ENCODE data around the gene PDE3B.
"Not testable (repeated sequence)": the region's sequence is repeated elsewhere in the genome, so short reads cannot be mapped to it uniquely, and the experiment has no call there.

Gene PDE3B

DNA sequence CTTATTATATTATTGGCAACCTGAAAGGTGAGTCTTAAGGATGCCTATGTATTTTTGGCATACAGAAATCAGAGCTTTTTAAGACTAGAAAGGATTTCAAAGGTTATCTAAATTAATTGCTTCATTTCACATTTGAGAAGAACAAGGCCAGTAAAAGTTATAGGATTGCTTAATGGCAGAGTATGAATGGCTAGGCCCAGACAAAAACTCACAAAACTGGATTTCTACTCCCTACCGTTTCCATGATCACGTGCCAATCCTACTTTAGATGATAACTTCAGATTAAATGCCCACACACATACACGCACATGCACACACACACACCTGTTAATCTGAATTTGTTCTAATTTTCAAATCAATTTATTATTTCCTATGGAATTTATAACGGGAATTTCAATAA, 1.8 kb upstream of the PDE3B start:
- no peak for DNase-seq (ENCODE audit: low read depth)

DNA sequence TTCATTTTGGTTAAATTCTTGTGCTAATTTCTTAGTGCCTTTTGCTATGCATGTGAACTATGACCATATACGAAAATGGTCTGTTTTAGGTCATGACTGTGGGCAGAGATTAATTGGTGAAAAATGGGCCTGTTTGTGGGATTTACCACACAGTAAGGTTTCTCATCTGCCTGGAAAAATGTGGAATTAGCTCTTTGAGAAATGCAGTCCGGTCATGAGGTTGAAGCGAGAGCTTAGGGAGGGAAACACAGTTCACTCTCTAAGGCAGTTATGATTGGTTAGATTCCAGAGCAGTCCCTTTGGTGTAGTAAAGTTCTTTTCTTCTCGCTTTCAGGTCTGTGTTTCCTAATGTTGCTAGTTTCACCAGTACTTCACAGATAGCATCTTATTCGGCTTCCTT, 1.2 kb upstream of the PDE3B start:
- DNase-seq (ENCODE audit: low read depth), result no peak

DNA sequence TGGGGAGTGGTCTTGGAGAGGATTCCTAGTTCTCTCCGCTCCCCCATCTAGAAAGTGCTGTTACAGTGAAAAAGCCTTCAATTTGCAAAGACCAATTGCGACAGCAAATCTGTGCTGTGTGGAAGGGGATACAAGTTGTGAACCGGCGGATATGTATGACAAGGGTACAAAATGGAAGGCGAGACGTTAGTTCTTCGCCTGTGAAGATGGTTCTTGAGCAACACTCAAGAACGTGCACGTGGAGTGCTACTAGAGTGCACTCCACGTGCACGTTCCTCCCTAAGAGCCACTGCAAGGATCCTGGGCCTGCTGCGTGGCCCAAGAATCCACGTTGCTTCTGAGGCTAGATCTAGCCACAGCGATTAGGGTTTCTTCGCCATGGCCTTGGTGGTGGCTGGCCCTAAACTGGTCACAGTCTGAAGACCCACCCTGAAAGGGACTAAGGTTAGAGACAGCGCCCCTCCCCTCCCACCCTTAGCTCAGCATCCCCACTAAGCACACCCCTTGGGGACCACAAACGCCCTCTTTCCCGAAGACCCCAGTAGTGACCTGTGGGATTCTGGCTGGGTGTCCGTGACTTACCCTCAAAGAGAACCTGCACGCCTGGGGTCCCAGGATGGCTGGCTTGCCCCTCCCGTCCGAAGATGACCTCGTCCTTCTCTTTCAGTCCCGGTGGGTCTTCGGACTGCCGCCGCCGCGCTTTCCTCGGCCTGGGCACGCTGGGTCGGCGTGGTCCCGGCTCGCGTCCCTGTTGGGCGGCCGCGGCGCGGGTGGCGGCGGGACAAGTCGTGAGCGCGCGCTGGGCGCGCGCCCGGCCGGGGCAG, 519 bp upstream of the PDE3B start:
- DNase-seq (ENCODE audit: low read depth), result no peak

DNA sequence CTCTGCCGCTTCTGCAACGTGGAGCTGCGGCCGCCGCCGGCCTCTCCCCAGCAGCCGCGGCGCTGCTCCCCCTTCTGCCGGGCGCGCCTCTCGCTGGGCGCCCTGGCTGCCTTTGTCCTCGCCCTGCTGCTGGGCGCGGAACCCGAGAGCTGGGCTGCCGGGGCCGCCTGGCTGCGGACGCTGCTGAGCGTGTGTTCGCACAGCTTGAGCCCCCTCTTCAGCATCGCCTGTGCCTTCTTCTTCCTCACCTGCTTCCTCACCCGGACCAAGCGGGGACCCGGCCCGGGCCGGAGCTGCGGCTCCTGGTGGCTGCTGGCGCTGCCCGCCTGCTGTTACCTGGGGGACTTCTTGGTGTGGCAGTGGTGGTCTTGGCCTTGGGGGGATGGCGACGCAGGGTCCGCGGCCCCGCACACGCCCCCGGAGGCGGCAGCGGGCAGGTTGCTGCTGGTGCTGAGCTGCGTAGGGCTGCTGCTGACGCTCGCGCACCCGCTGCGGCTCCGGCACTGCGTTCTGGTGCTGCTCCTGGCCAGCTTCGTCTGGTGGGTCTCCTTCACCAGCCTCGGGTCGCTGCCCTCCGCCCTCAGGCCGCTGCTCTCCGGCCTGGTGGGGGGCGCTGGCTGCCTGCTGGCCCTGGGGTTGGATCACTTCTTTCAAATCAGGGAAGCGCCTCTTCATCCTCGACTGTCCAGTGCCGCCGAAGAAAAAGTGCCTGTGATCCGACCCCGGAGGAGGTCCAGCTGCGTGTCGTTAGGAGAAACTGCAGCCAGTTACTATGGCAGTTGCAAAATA, 816 bp downstream of the PDE3B start:
- no peak for DNase-seq (ENCODE audit: low read depth)

DNA sequence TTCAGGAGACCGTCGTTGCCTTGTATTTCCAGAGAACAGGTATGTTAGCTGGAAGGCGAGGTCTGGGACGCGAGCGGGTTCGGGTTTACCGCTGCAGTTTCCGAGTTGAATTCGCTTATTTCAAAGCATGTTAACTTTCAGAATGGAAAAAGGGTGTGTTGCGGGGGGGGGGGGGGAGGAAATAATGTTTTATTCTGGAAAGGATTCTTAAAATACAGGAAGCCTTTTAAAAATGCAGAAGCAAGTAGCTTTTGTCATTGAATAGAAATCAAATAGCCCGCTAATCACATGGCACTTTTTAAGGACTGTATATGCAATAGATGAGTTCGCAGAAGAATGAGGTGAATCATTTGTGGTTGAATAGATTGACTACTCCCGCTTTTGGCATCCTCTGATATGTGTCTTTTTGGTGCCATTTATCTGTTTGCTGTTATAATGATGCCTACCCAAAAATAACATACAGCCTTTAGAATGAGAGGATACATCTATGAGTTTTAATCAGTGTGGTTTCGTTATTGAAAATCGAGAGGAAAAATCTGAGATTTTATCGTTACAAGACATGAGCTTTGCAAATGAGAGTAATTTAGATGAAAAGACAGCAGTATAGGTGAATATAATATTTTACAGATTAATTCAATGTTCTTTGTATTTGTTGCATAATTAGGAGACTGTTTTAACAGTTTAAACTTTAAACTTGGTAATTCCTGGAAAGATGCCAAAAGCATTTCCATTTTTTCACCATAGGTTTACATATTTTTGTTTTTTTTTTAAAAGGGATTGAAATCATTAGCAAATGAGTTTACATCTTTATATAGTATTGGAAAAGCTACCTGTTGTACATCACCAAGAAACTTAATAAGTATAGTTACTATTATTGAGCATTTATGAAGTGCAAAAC, 1.7 kb downstream of the PDE3B start:
- no peak for DNase-seq (ENCODE audit: low read depth)

DNA sequence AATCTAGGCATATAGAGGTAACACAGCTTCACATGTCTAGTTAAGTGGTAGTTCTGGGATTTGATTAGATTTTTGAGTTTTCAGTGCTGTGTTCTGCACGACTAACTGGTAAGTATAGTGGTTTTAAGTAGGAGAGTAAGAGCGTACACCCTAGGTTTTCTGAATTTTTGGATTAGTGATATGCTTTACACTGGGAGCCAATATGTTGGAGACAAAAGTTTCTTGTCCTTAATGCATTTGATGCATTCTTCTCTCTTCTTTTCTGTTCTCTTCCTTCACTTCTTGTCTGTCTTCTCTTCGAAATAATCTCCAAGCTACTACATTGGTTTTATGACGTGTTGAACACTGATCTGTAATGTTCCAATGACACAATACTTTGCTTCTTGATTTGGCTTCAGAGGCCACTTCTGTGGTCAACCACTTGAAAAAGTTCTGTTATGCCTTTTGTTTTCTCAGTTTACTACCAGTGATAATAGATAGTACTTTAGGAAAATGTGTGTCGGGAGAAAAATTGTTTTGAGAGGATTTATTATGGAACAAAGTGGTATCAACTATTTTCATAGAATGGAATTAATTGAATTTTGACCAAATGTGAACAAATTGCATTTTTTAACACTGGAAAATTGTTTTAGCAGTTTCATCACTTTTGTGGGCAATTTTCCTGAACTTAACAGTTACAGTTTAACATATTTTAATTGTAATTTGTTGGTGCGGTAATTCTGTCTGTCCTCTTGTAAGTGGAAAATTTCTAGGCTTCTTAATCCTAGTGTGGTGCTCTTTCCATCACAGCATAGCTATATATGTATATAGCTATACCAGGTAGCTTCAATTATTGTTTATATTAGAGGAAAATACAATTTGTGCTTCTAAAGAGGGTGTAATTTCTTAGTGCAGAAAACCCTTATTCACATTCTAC, 2.6 kb downstream of the PDE3B start:
- DNase-seq (ENCODE audit: low read depth), result no peak

DNA sequence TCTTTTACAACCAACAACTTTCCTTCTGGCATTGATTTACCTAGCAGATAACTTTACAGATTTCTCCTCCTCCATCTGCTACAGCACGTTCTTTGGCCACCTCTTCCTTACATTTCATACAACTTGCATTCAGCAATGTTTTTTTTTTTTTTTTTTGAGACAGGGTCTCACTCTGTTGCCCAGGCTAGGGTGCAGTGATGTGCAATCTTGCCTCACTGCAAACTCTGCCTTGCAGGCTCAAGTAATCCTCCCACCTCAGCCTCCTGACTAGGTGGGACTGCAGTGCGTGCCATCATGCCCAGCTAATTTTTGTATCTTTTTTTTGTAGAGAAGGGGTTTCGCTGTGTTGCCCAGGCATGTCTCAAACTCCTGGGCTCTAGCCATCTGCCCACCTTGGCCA, 6.5 kb downstream of the PDE3B start:
- no peak for DNase-seq (ENCODE audit: low read depth)

DNA sequence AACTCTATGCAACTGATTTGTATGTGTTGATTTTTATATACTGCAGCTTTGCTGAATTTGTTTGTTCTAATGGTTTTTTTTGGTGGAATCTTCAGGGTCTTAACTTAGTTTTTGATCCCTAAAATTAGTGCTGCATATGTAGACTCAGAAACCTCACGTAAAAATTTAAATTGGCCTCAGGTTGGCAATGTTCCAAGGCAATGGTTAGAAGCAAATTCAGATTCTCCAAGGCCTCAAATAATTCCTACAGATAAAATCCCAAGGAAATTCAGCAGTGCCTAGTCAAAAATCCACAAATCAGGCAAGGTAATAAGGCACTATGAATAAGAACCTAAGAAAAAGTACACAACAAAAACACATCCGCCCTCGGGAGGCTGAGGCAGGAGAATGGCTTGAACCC, 9.5 kb downstream of the PDE3B start:
- no peak for DNase-seq (ENCODE audit: low read depth)

DNA sequence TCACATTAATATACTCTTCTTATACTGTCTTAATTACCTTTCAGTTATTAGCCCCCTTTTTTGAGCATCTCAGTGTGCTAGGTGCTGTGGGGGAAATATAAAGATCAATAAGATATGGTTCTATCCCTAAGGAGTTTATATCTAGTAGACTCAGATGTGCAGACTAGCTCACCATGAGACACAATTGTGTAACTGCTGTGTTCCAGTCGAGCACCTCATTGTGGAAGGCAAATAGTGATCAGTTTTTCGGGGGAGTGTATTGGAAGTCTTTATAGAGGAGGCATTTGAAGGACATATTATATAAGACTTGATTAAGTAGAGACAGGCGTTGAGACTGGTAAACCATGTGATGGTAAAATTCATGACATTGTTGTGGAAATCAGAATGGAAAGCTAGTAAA, 11.8 kb downstream of the PDE3B start:
- no peak for DNase-seq (ENCODE audit: low read depth)

DNA sequence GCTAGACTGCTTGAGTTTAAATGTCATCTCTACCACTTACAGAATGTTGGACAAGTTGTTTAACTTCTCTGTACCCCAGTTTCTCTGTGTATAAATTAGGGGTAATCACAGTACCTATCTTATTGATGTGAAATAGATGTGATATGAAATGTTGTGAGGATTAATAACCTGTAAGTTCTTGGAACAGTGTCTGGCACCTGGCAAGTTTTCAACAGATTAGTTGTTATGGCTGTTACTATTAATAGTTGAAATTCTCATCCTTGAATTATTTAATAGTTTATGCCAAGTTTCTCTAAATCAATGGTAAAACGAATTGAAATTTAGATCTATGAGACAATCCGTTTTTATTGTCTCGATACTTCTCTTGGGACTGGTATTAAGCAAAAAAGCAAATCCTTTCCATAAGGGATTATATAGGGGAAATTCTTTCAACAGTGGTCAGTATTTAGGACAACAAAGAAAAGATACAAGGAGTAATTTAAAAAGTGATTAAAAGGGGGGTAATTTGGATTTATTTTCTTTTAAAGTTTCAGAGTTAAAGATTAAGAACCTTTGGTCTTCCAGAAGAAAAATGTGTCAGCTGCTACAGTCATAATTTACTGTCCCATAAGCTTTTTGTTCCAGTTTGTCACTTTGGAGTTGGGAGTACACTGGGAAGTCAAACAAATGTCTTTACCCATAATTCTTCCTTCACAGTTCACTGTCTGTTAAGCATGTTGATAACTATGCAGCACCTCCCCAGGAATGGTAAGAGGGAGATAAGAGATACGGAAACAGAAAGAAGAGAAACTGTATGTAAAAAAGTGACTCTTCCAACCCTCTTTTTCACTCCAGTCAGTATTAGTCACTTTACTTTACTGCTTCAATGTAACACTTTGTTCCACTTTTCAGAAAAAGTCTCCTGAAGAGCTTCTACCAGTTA, 13.2 kb downstream of the PDE3B start:
- DNase-seq (ENCODE audit: low read depth), result no peak

DNA sequence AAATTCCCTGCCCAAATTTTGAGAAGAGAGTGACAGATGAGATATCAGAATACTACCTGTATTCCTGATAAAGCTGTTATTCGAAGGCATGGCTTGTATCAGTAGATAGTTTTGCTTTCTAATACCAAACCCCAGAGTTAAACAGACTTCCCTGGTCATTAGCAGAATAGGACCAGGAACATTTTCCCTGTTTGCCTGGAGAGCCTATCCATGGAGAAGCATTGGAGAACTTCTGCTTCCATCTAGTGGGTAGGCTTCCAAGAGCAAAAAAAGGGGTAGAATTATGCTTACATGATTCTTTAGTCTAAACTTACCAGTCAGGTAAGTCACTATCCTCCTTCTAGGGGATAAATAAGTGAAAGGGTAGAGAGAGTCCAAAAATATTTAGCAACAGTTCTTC, 14.2 kb downstream of the PDE3B start:
- DNase-seq (ENCODE audit: low read depth), result no peak

DNA sequence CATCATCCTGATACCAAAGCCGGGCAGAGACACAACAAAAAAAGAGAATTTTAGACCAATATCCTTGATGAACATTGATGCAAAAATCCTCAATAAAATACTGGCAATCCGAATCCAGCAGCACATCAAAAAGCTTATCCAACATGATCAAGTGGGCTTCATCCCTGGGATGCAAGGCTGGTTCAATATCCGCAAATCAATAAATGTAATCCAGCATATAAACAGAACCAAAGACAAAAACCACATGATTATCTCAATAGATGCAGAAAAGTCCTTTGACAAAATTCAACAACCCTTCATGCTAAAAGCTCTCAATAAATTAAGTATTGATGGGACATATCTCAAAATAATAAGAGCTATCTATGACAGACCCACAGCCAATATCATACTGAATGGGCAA, 21.3 kb downstream of the PDE3B start:
- not testable (repeated sequence) for DNase-seq (ENCODE audit: low read depth)

DNA sequence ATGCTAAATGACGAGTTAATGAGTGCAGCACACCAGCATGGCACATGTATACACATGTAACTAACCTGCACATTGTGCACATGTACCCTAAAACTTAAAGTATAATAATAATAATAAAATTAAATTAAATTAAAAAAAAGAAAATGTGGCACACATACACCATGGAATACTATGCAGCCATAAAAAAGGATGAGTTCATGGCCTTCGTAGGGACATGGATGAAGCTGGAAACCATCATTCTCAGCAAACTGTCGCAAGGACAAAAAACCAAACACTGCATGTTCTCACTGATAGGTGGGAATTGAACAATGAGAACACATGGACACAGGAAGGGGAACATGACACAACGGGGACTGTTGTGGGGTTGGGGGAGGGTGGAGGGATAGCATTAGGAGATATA, 23.7 kb downstream of the PDE3B start:
- DNase-seq (ENCODE audit: low read depth), result not testable (repeated sequence)

DNA sequence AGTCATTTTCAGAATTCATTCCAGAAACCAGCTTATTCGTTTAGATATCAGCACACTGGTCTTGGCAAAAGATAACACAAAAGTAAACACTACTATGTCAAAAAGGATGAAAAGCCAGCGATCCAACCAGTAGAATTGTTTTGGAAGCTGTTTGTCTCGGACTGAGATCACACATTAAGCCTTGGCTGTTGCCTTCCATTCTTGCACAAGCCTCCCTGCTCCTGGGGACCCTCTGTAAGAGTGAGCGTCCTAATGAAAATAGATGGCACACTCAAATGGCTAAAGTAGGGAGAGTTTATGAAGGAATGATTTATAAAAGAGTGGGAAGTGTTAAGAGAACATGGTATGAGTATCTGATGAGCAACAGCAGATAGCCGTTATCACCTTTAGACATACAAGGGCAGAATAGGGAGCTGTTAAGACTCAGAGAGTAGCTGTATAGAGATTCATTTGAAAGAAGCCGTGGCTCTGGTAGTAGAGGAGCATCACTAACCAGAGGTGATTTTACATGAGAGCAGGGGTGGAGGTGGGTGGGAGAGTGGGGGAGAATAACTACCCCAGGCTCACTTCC, 25.2 kb downstream of the PDE3B start:
- DNase-seq (ENCODE audit: low read depth), result no peak

DNA sequence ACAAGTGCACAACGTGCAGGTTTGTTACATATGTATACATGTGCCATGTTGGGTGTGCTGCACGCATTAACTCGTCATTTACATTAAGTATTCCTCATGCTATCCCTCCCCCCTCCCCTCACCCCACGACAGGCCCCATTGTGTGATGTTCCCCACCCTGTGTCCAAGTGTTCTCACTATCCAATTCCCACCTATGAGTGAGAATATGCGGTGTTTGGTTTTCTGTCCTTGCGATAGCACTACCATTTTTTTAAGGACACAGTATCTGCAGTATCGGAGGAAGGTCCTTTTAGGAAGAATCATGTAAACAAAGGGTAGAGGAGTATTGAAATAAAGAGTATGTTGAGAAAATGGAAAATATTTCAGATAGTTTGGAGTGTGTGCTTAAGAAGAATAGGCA, 25.9 kb downstream of the PDE3B start:
- no peak for DNase-seq (ENCODE audit: low read depth)

DNA sequence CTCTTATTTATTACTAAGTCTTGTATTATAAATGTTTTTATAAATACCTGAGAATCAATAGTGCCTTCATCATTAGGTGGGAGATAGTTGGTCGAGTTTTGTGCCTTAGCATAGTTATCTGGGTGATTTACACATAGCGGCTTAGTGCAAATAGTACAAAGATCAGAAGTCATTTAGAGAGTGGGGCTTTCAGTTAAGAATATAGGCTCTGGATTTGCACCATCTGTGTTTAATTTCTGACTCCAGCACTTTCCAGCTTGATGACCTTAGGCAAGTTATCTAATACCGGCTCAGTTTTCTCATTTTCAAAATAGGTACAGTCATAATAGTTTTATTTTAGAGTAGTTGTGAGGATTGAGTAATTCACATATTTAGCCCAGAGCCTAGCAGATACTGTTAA, 26.4 kb downstream of the PDE3B start:
- no peak for DNase-seq (ENCODE audit: low read depth)

DNA sequence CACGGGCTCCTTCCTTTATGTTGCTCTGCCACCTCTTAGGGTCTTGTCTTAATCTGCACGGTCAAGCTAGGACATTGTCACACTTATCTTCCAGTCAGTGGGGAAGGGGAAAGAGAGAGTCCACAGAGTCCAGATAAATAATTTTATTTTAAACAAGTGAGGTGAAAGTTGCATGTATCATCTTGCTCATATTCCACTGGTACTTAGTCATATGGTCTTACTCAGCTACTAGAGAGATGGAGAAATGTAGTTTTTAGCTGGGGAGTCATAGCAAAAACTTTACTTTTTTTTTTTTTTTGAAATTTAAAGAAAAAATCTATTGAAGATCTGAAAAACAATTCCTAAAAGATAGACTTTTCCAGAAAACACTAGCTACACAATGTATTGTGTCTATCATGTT, 29.0 kb downstream of the PDE3B start:
- DNase-seq (ENCODE audit: low read depth), result no peak

DNA sequence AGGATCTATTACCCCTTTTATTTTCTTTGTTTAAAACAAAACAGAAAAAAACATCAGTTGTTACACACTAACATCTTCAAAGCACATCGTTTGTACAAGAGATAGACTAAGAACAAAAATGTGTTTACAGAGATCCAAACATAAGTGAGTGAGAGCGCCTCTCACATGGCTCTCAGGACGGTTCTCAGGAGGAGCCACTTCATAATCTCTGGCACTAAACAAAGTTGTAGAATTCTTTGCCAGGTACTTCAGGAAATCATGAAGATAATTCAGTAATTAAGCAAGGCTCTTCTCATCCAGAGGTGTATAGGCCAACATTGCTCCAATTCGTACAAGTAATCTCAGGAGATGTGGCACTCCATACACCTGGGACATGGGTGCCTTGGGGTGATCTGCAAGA, 29.8 kb downstream of the PDE3B start:
- DNase-seq (ENCODE audit: low read depth), result no peak

DNA sequence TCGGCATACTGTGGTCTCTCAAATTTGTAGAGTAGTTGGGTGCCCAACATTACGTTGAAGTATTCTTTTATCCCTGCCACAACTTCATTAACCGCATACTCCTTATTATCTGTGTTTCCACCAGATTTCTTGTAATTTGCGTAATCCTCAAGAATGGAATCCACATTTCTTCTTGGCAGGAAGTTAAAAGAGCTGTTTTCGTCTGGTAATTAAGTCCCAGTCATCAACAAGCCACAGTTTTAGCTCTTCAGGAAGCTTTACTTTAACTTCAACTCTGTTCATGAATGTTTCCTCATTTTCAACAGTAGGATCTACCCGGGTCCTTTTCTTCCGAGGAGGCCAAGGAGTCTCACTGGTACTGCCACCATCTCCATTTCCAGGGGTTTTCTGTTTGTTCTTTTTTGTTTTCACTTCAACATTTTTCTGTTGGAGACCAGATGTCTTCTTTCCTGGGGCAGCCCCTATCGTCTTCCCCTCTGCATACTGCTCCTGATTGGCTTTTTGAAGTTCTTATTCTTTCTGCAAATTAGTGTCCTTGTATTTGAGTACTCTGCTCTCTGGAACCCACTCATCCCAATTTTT, 30.3 kb downstream of the PDE3B start:
- DNase-seq (ENCODE audit: low read depth), result no peak

DNA sequence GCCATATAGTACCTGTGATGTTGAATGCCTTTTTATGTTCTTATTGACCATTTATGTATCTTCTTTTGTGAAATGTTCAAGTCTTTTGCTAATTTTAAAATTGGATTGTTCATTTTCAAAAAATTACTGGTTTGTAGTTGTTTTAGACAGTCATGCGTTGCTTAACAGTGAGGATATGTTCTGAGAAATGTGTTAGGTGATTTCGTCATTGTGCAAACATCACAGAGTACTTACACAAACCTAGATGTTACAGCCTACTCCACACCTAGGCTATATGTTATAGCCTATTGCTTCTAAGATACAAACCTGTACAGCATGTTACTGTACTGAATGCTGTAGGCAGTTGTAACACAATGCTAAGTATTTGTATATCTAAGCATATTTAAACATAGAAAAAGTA, 32.5 kb downstream of the PDE3B start:
- DNase-seq (ENCODE audit: low read depth), result no peak
